Upper lobe of right lung (tissue), 1 donor: ENCODE measurements around the gene PRSS56. TPM values are rescaled to one million over a fixed set of nuclear protein-coding genes. Genes with fewer than 3 reads are reported as not detected.

Experiments used
- total RNA-seq: library from RNA; stranded (reverse); fragmentation: NEBNext Ultra II Directional; extraction: Animal tissue kit (Norgen Biotek cat#: 25700); gene quantifications from one replicate; pipeline ENCODE4 v1.2.1, GENCODE V29; 2021
- donor health status: DM: no; HTN: yes; CAD: no; lungs with severe emphysema.

Gene PRSS56
- total RNA-seq, 1 donor from 2014 or later: not detected

Other genes with a start within 250 kb of the PRSS56 start
- gene ALPP, start 141.6 kb upstream of the PRSS56 start, total RNA-seq: 9.5 TPM
- 0.49 TPM for gene ALPG, start 113.5 kb upstream of the PRSS56 start, total RNA-seq
- not detected for gene ALPI, start 64.2 kb upstream of the PRSS56 start, total RNA-seq
- not detected for gene ECEL1, start 32.6 kb upstream of the PRSS56 start, total RNA-seq
- gene CHRND, start 5.8 kb downstream of the PRSS56 start, total RNA-seq: not detected
- gene CHRNG, start 19.3 kb downstream of the PRSS56 start, total RNA-seq: not detected
- gene TIGD1, start 30.2 kb downstream of the PRSS56 start, total RNA-seq: 3.9 TPM
- 68.0 TPM for gene EIF4E2, start 30.3 kb downstream of the PRSS56 start, total RNA-seq
- 10.7 TPM for gene EFHD1, start 113.2 kb downstream of the PRSS56 start, total RNA-seq
- 70.5 TPM for gene GIGYF2, start 176.9 kb downstream of the PRSS56 start, total RNA-seq